ENCODE results near the gene SPAG16.
"Not testable (repeated sequence)": the region's sequence is repeated elsewhere in the genome, so short reads cannot be mapped to it uniquely, and the experiment has no call there.

Gene SPAG16

GRCh38 chr2:213562539-213563180 is 278.4 kb downstream of the SPAG16 start:
- no peak for DNase-seq

GRCh38 chr2:213566846-213567245 is 282.6 kb downstream of the SPAG16 start:
- DNase-seq: no peak

- DNase-seq: no peak
Measured at GRCh38 chr2:213609570-213610170, 325.4 kb downstream of the SPAG16 start.

- no peak for DNase-seq
Measured at GRCh38 chr2:213627054-213627710, 342.9 kb downstream of the SPAG16 start.

GRCh38 chr2:213627835-213628460 is 343.7 kb downstream of the SPAG16 start:
- no peak for DNase-seq

GRCh38 chr2:213640738-213641425 is 356.6 kb downstream of the SPAG16 start:
- no peak for DNase-seq

GRCh38 chr2:213644926-213645325 is 360.7 kb downstream of the SPAG16 start:
- DNase-seq: no peak

GRCh38 chr2:213649176-213649575 is 364.9 kb downstream of the SPAG16 start:
- no peak for DNase-seq

- DNase-seq: no peak
Measured at GRCh38 chr2:213664817-213665216, 380.6 kb downstream of the SPAG16 start.

- DNase-seq: no peak
Measured at GRCh38 chr2:213669657-213670056, 385.4 kb downstream of the SPAG16 start.

- no peak for DNase-seq
Measured at GRCh38 chr2:213678437-213679218, 394.4 kb downstream of the SPAG16 start.

GRCh38 chr2:213679894-213680293 is 395.6 kb downstream of the SPAG16 start:
- no peak for DNase-seq

GRCh38 chr2:213682276-213682675 is 398.0 kb downstream of the SPAG16 start:
- no peak for DNase-seq

GRCh38 chr2:213688133-213688532 is 403.9 kb downstream of the SPAG16 start:
- DNase-seq: no peak

GRCh38 chr2:213688825-213689224 is 404.6 kb downstream of the SPAG16 start:
- not testable (repeated sequence) for DNase-seq

GRCh38 chr2:213689585-213689984 is 405.3 kb downstream of the SPAG16 start:
- no peak for DNase-seq

GRCh38 chr2:213691351-213691750 is 407.1 kb downstream of the SPAG16 start:
- DNase-seq: no peak

GRCh38 chr2:213696442-213696841 is 412.2 kb downstream of the SPAG16 start:
- no peak for DNase-seq

GRCh38 chr2:213701365-213701764 is 417.1 kb downstream of the SPAG16 start:
- not testable (repeated sequence) for DNase-seq

GRCh38 chr2:213703406-213704098 is 419.3 kb downstream of the SPAG16 start:
- no peak for DNase-seq

- no peak for DNase-seq
Measured at GRCh38 chr2:213710164-213710563, 425.9 kb downstream of the SPAG16 start.

GRCh38 chr2:213718411-213718810 is 434.1 kb downstream of the SPAG16 start:
- not testable (repeated sequence) for DNase-seq
